K562 (cell line): ENCODE results near the gene TMEM33. TPM values are rescaled to one million over a fixed set of nuclear protein-coding genes. Genes with fewer than 3 reads are reported as not detected.

Experiments
- ATAC-seq: fragments of 200-7000 bp; cut with Tn5 transposase; 3 replicates; pipeline ENCODE4 v1.9.1; 2020; ENCODE audit warnings: moderate library complexity
- BruUV-seq: library from RNA; stranded (reverse); fragments of 400-500 nt; replicated peaks from 2 replicates; lab custom pipeline; 2021; lab: Mats Ljungman, UMichigan
- CTCF ChIA-PET: fragments of 300-600 bp; formaldehyde crosslinking; extraction: SDS; loops from one replicate; lab custom pipeline; 2021; ENCODE audit warnings: low intra/inter-chr PET ratio; lab: Yijun Ruan, JAX
- POLR2A ChIA-PET: fragments of 300-600, 350-650 bp; sonication (Branson Sonifier 250); formaldehyde crosslinking; extraction: SDS; loops from one replicate; lab custom pipeline; 2021; ENCODE audit warnings: antibody characterized with exemption, inconsistent platforms; lab: Yijun Ruan, JAX
- DNase-seq, 4 experiments: peaks; one replicate each; pipeline versions ENCODE4 v3.0.0 to v3.0.0-alpha.2; 2011 to 2018; ENCODE audit warnings: low spot score in 3 of 4, mixed read lengths in 3 of 4; ENCODE audit errors: extremely low read depth in 1 of 4
- FAIRE-seq: peaks from 2 replicates; lab custom pipeline; 2011; peaks lifted over from hg19 to GRCh38; lab: Jason Lieb, UNC
- H2AFZ ChIP-seq: 2 replicates; pipeline ENCODE4 v1.6.0; 2011; ENCODE audit warnings: low read depth, low read length, control low read depth, inconsistent platforms
- H3K27ac ChIP-seq: fragments of 200-600 bp; 3 replicates; pipeline ENCODE4 v1.8.0; 2011; ENCODE audit warnings: low read depth, mild to moderate bottlenecking, control low read depth, inconsistent platforms, low read length, moderate library complexity, mixed read lengths; ENCODE audit errors: extremely low read depth
- H3K27me3 ChIP-seq, 2 experiments: fragments of 300-600 bp in 1 of 2; 2 replicates in 1 of 2; 3 replicates in 1 of 2; pipeline versions ENCODE4 v1.6.0 to v1.8.0; 2011; ENCODE audit warnings: inconsistent platforms in 2 of 2, low read length in 2 of 2, mild to moderate bottlenecking in 1 of 2, mixed read lengths in 1 of 2, moderate library complexity in 1 of 2; ENCODE audit not compliant: control insufficient read depth in 2 of 2, insufficient read depth in 2 of 2
- H3K36me3 ChIP-seq: fragments of 300-600 bp; 3 replicates; pipeline ENCODE4 v1.8.0; 2011; ENCODE audit warnings: mild to moderate bottlenecking, low read length, inconsistent platforms; ENCODE audit not compliant: control insufficient read depth, insufficient read depth
- H3K4me1 ChIP-seq, 2 experiments: fragments of 200-600 bp in 1 of 2; replicated peaks in 1 of 2; 2 replicates in 1 of 2; 3 replicates in 1 of 2; pipeline versions ENCODE4 v1.5.1 to v1.8.0; 2011; ENCODE audit warnings: inconsistent platforms in 2 of 2, low read length in 2 of 2, mild to moderate bottlenecking in 1 of 2, mixed read lengths in 1 of 2, moderate library complexity in 1 of 2; ENCODE audit not compliant: control insufficient read depth in 2 of 2, insufficient read depth in 2 of 2
- H3K4me2 ChIP-seq: 2 replicates; pipeline ENCODE4 v1.6.1; 2011; ENCODE audit warnings: low read length, control low read depth, inconsistent platforms, mixed read lengths; ENCODE audit not compliant: insufficient read depth
- H3K4me3 ChIP-seq: fragments of 200-600 bp; sonication (generic), shearing (Covaris generic); 2 replicates; pipeline ENCODE4 v1.5.1; 2016; ENCODE audit warnings: control low read depth, inconsistent platforms
- H3K79me2 ChIP-seq: fragments of 200-600 bp; 3 replicates; pipeline ENCODE4 v1.8.0; 2011; ENCODE audit warnings: low read length, inconsistent platforms; ENCODE audit not compliant: control insufficient read depth, insufficient read depth
- H3K9ac ChIP-seq, 2 experiments: 2 replicates each; pipeline versions ENCODE4 v1.6.0 to v1.6.1; 2011; ENCODE audit warnings: low read depth in 2 of 2, low read length in 2 of 2, control low read depth in 1 of 2, inconsistent platforms in 1 of 2, mild to moderate bottlenecking in 1 of 2, mixed read lengths in 1 of 2; ENCODE audit not compliant: insufficient read depth in 1 of 2
- H3K9me1 ChIP-seq: one replicate; pipeline ENCODE4 v1.6.0; 2011; ENCODE audit warnings: inconsistent platforms, mild to moderate bottlenecking, low read length, moderate library complexity; ENCODE audit not compliant: control insufficient read depth, insufficient read depth
- H3K9me3 ChIP-seq: replicated peaks from 2 replicates; pipeline ENCODE4 v1.5.1; 2011; ENCODE audit warnings: low read depth, low read length, inconsistent platforms; ENCODE audit not compliant: control insufficient read depth, insufficient read depth
- H4K20me1 ChIP-seq: replicated peaks from 2 replicates; pipeline ENCODE4 v1.6.1; 2011; ENCODE audit warnings: low read length, inconsistent platforms, mixed read lengths; ENCODE audit not compliant: control insufficient read depth, insufficient read depth
- CBX8 ChIP-seq: fragments of 200-600 bp; sonication (generic); IDR thresholded peaks from 2 replicates; pipeline ENCODE4 v1.6.1; 2012; ENCODE audit warnings: borderline replicate concordance, mixed run types, low read depth, mild to moderate bottlenecking, moderate library complexity, mixed read lengths, low read length, control low read depth, inconsistent platforms; ENCODE audit not compliant: poor library complexity, severe bottlenecking; ENCODE audit errors: extremely low read depth
- CC2D1A ChIP-seq: fragments of 450-650 bp; IDR thresholded peaks from 2 replicates; pipeline ENCODE4 v1.6.1; 2017; ENCODE audit warnings: mild to moderate bottlenecking
- CEBPB ChIP-seq: fragments of 450-650 bp; IDR thresholded peaks from 2 replicates; pipeline ENCODE4 v1.6.1; 2016; ENCODE audit warnings: missing genetic modification characterization, missing compliant biosample characterization
- CEBPG ChIP-seq, 3 experiments: fragments of 200-800 bp in 1 of 3; sonication (Bioruptor generic) in 1 of 3; sonication (generic) in 1 of 3; formaldehyde crosslinking in 1 of 3; IDR thresholded peaks in 2 of 3; conservative IDR thresholded peaks in 1 of 3; 2 replicates each; pipeline versions ENCODE4 v1.6.1 to v1.8.0; 2016 to 2022; ENCODE audit warnings: missing compliant biosample characterization in 2 of 3, missing genetic modification characterization in 2 of 3, mild to moderate bottlenecking in 1 of 3, missing genetic modification reagents in 1 of 3
- GABPA ChIP-seq: fragments of 200-800 bp; sonication (Bioruptor generic); conservative IDR thresholded peaks from 2 replicates; pipeline ENCODE4 v1.6.1; 2016; ENCODE audit warnings: low read depth, missing genetic modification characterization, missing compliant biosample characterization
- KDM1A ChIP-seq, 2 experiments: fragments of 450-650 bp; IDR thresholded peaks; 2 replicates each; pipeline ENCODE4 v1.6.1; 2016; ENCODE audit warnings: mild to moderate bottlenecking in 2 of 2
- MCM3 ChIP-seq: fragments of 450-650 bp; IDR thresholded peaks from 2 replicates; pipeline ENCODE4 v1.6.1; 2016
- NR2C2 ChIP-seq, 2 experiments: fragments of 200-800 bp in 1 of 2; sonication (Bioruptor generic) in 1 of 2; sonication (generic) in 1 of 2; formaldehyde crosslinking in 1 of 2; IDR thresholded peaks; 2 replicates each; pipeline versions ENCODE4 v1.6.1 to v1.8.0; 2016 to 2022; ENCODE audit warnings: mild to moderate bottlenecking in 1 of 2, missing compliant biosample characterization in 1 of 2, missing genetic modification characterization in 1 of 2, missing genetic modification reagents in 1 of 2
- TGIF2 ChIP-seq: sonication (generic); formaldehyde crosslinking; IDR thresholded peaks from 2 replicates; pipeline ENCODE4 v1.8.1; 2022; ENCODE audit warnings: mild to moderate bottlenecking, missing genetic modification reagents, moderate library complexity
- ZNF408 ChIP-seq: fragments of 250-450 bp; sonication (Bioruptor Pico); IDR thresholded peaks from 2 replicates; pipeline ENCODE4 v1.4.0; 2020; ENCODE audit warnings: low read depth, mild to moderate bottlenecking, moderate library complexity
- WGBS: fragments of 100-300 bp; shearing (Covaris generic); methylation state at CpG from one replicate; pipeline ENCODE4 v1.1.6; 2016; ENCODE audit warnings: low coverage, mixed read lengths; ENCODE audit not compliant: insufficient coverage; ENCODE audit errors: missing lambda C conversion rate; 5-methylcytosine and 5-hydroxymethylcytosine counted together
- in situ Hi-C: fragments of 300-500 bp; cut with MboI; formaldehyde crosslinking; loops from 4 replicates; pipeline ENCODE4 v1.15.0; 2018; ENCODE audit warnings: inconsistent platforms, mixed read lengths
- intact Hi-C: fragments of 100-400 bp; cut with micrococcal nuclease; formaldehyde crosslinking; loops from 2 replicates; pipeline ENCODE4 v1.14.2; 2022
- polyA plus RNA-seq, 8 experiments: library from polyadenylated mRNA; depleted of rRNA in 4 of 8; stranded (reverse) in 5 of 8; unstranded in 3 of 8; fragments of >200 nt; fragmentation: Nextera tagmentation in 2 of 8; fragmentation: Illumina TruSeq in 1 of 8; extraction: Ambion mirVana in 2 of 8; extraction: Trizol in 1 of 8; gene quantifications; 2 replicates each; pipeline versions ENCODE4 v1.2.1 to v1.2.3, GENCODE V29; 2011 to 2014; ENCODE audit warnings: inconsistent platforms in 1 of 8, missing spikeins in 1 of 8
- total RNA-seq, 7 experiments: library from RNA; depleted of rRNA in 6 of 7; stranded (reverse); fragments of >200 nt in 6 of 7; fragmentation: Illumina TruSeq in 2 of 7; extraction: Trizol in 2 of 7; gene quantifications; 2 replicates each; pipeline versions ENCODE4 v1.2.1 to v1.2.3, GENCODE V29; 2011 to 2021; ENCODE audit warnings: low replicate concordance in 1 of 7
- TF ChIP-seq, protein P1 (sequence below): fragments of 450-650 bp; IDR thresholded peaks from 2 replicates; pipeline ENCODE4 v1.6.1; 2016; ENCODE audit warnings: mild to moderate bottlenecking
- TF ChIP-seq, protein P2 (sequence below): IDR thresholded peaks from 2 replicates; pipeline ENCODE4 v1.6.1; 2016; ENCODE audit warnings: missing genetic modification characterization, missing compliant biosample characterization
- TF ChIP-seq, protein P3 (sequence below), 3 experiments: fragments of 200-800 bp in 1 of 3; sonication (Bioruptor generic) in 1 of 3; sonication (generic) in 1 of 3; formaldehyde crosslinking in 1 of 3; IDR thresholded peaks; 2 replicates each; pipeline versions ENCODE4 v1.6.1 to v1.8.0; 2016 to 2022; ENCODE audit warnings: mild to moderate bottlenecking in 2 of 3, missing compliant biosample characterization in 2 of 3, missing genetic modification characterization in 2 of 3, missing genetic modification reagents in 1 of 3

Gene TMEM33
- total and polyA plus RNA-seq, 9 of the 15 experiments (the other 6 are each of a cell fraction or from before 2014, with no cell fraction given) = 16.8 to 85.9 (median 67.9) TPM

DNA sequence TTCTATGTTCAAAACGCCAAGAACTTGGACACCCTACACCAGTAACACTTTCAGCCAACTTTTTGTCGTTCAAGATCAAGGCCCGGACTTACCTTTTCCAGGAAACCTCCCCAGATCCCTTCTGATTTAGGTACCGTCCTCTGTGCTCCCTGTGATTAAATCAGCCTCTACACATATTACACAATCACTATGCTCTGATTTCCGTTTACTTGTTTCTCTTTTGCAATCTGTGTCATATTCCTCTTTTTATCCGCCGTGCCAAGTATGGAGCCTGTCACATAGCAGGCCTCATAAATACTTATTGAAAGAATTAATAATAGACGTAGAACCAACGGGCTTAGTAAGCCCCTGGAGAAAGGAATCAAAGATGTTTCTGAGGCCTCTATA lies 722 bp upstream of the TMEM33 start:
- H4K20me1 ChIP-seq = no peaks in the 10 kb centered on the region
- BruUV-seq = no TSS peak
- DNase-seq (no peak), ATAC-seq (no peak), FAIRE-seq (no peak)
- H3K9me3 ChIP-seq = no peaks in the 10 kb centered on the region
- H3K9me1 ChIP-seq = no peaks in the 10 kb centered on the region
- peak overlapping the region; percentile 88 for H3K4me2 ChIP-seq
- ChIA-PET POLR2A (interaction anchor here (2.1 kb wide), 1 partner anchor 10 kb away, joined by 5 read pairs; no protein-coding TSS in a partner anchor), CTCF (interaction anchor here (0.7 kb wide), 1 partner anchor 34 kb away, joined by 3 read pairs; no protein-coding TSS in a partner anchor)
- intact Hi-C loops (no loop called here), in situ Hi-C loops (no loop called here)
- TF ChIP-seq, protein P1, sequence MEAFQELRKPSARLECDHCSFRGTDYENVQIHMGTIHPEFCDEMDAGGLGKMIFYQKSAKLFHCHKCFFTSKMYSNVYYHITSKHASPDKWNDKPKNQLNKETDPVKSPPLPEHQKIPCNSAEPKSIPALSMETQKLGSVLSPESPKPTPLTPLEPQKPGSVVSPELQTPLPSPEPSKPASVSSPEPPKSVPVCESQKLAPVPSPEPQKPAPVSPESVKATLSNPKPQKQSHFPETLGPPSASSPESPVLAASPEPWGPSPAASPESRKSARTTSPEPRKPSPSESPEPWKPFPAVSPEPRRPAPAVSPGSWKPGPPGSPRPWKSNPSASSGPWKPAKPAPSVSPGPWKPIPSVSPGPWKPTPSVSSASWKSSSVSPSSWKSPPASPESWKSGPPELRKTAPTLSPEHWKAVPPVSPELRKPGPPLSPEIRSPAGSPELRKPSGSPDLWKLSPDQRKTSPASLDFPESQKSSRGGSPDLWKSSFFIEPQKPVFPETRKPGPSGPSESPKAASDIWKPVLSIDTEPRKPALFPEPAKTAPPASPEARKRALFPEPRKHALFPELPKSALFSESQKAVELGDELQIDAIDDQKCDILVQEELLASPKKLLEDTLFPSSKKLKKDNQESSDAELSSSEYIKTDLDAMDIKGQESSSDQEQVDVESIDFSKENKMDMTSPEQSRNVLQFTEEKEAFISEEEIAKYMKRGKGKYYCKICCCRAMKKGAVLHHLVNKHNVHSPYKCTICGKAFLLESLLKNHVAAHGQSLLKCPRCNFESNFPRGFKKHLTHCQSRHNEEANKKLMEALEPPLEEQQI = 0 out of 2 replicates have a peak, but pooled peaks have one; percentile 24
- TF ChIP-seq, protein P2, sequence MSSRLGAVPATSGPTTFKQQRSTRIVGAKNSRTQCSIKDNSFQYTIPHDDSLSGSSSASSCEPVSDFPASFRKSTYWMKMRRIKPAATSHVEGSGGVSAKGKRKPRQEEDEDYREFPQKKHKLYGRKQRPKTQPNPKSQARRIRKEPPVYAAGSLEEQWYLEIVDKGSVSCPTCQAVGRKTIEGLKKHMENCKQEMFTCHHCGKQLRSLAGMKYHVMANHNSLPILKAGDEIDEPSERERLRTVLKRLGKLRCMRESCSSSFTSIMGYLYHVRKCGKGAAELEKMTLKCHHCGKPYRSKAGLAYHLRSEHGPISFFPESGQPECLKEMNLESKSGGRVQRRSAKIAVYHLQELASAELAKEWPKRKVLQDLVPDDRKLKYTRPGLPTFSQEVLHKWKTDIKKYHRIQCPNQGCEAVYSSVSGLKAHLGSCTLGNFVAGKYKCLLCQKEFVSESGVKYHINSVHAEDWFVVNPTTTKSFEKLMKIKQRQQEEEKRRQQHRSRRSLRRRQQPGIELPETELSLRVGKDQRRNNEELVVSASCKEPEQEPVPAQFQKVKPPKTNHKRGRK (tag) = no peak
- TF ChIP-seq CBX8 (no peak), CEBPB (tag) (peak; percentile 83; the same call in 1 of the 2 replicates), CC2D1A (no peak), CEBPG (CRISPR knock-in tag; IDR thresholded peaks at IDR 0.05) (peak; percentile 49; the same call in 1 of the 2 replicates), CEBPG (tag; conservative IDR thresholded peaks at IDR 0.05 in 1 of 2, IDR thresholded peaks at IDR 0.05 in 1 of 2) (peak; percentile 51 to 81; a peak in 3 of 4 replicates), KDM1A (IDR thresholded peaks at IDR 0.05) (0 out of 4 replicates have a peak, but pooled peaks of 1 of the 2 experiments have one; percentile 18), MCM3 (no peak), TGIF2 (CRISPR knock-in tag) (no peak), NR2C2 (CRISPR knock-in tag; IDR thresholded peaks at IDR 0.05) (no peak), NR2C2 (tag; IDR thresholded peaks at IDR 0.05) (0 out of 2 replicates have a peak, but pooled peaks have one; percentile 92), ZNF408 (CRISPR knock-in tag) (no peak), GABPA (0 out of 2 replicates have a peak, but pooled peaks have one; percentile 76)
- TF ChIP-seq, protein P3, sequence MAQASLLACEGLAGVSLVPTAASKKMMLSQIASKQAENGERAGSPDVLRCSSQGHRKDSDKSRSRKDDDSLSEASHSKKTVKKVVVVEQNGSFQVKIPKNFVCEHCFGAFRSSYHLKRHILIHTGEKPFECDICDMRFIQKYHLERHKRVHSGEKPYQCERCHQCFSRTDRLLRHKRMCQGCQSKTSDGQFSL (CRISPR knock-in tag; IDR thresholded peaks at IDR 0.05) = no peak
- TF ChIP-seq, protein P3 (tag; IDR thresholded peaks at IDR 0.05) = no peak
- peaks cover 24% of the 10 kb centered on the region for H3K36me3 ChIP-seq
- H3K4me1 ChIP-seq = peaks cover 5 to 6% of the 10 kb centered on the region in 2 experiments; a peak in 3 of 5 replicates
- H3K9ac ChIP-seq = no peak overlapping the region
- peaks cover 0 to 4% of the 10 kb centered on the region in 2 experiments; a peak in 2 of 5 replicates for H3K27me3 ChIP-seq
- H2AFZ ChIP-seq = peak overlapping the region; percentile 94
- H3K4me3 ChIP-seq = peak overlapping the region; percentile 73
- H3K79me2 ChIP-seq = peaks cover 45% of the 10 kb centered on the region
- WGBS = 52% methylated on average over 9 of the region's 9 CpGs
- H3K27ac ChIP-seq = no peak overlapping the region
